GM21515 (cell line): ENCODE results near the gene LTN1.
A peak's percentile ranks its signal among the peaks of the same experiment; 100 is the strongest.

Experiments used
- ATAC-seq: cut with Tn5 transposase; IDR thresholded peaks from one replicate; pipeline ENCODE4 v1.9.1; 2021; ENCODE audit not compliant: unreplicated experiment

Gene LTN1

DNA sequence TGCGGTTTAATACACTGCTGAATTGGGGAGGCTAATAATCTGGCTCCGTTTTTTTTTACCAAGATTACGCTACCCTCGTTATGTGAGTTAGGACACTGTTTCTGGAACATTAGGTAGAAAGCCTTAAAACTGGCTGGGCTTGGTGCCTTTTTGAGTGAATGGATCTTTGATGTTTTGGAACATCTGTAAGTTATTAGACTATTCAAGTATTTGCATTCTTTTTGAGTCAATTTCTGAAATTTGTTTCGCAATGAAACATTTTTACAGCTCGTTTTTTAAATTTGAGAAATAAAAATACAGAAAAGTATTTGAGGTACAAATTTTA is 106.9 kb downstream of the LTN1 start:
- ATAC-seq = no peak

DNA sequence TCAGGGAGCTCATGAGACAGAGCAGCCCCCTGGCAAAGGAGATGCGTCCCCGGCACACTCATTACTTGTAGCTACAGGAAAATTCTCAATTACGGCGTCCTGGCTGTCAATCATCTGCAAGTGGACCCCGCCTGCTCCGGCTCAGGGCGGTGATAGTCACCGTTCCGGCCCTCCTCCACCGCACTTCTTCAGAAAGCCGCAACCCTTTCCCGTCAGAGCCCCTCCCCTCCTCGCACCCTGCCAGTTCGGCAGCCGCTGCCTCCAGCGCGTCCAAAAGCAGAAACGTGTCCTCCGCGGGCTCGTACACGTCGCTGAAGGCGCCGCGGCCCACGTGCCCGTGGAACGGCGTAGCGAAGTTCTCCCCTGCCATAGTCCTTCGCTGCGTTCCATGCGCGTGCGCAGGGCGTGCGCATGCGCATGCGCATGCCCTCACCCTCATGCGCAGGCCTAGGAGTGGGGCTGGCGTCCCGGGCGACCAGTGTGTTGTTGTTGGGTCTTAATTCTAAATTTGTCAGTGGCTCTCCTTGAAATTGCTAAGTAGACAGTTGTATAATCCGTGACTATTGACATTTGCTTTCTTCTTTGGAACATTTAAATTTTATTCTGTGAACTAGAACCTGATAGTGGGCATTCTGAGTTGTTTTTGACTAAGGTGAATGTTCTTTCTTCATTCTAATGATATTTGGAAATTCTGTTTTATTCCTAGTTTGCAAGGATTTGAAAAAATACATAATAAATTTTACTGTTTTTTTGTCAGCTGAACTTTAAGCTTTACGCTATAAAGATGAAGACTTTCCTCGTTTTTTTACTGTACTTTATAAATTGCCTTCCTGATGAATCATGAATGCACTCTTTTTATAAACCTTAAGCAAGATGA is 107.5 kb downstream of the LTN1 start:
- peak; percentile 97 for ATAC-seq

DNA sequence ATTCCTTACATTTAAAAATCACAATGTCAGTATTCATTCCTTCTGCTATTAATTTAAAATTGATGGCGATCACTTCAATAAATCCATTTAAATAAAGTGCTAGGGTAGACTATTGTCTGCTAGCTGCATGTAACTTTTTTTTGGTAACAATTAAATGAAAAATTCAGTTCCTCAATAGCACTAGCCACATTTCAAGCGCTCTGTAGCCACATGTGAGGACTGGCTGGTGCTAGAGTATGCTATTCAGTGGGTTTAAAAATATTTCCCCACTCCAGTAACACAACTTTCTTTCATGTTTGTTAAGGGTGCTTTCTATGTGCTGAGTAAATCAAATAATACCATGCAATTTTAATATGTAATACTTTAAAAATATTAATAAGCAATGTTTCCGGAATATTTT is 108.2 kb downstream of the LTN1 start:
- ATAC-seq = peak; percentile 29

DNA sequence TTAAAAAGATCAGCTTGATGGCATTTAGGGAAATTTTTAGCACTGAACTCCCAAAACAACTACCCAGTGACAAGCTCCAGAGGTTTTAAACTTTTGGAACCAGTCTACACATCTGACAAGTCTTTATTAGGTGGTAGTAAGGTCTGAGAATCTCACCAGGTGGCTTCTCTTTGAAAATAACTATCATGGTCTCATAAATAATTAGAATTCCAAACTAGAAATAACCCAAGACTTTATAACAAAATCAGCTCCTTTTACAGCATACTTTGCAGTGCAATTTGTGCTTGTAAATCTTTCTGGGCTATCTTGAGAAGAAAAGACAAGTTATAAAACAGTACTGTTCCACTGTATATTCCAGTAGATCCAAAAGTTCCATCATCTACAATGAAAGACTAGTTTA is 108.7 kb downstream of the LTN1 start:
- no peak for ATAC-seq

DNA sequence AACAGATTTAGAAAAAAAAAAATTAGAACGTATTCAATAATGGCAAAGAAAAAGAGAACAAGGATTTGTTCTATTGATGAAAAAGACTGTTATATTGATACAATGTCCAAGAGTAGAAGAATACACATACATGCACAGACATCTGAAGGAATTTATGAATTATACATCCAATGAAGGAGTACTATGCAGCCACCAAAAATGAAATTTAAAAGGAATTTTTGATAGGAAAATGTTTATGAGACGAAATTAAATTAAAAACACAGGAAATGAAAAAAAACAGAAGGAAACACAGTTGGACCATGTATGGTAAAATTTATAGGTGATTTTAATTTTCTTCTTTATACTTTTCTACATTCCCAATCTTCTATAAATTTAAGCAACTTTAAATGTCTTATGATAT is 110.3 kb downstream of the LTN1 start:
- ATAC-seq = no peak
